ENCODE results near the gene PTPRN2.

- TF ChIP-seq ZNF768 (CRISPR knock-in tag; IDR thresholded peaks at IDR 0.05) (no peak), LBX2 (CRISPR knock-in tag; IDR thresholded peaks at IDR 0.05; ENCODE audit: borderline replicate concordance) (no peak), MED8 (CRISPR knock-in tag; IDR thresholded peaks at IDR 0.05; ENCODE audit: insufficient replicate concordance) (no peak), PHF21A (CRISPR knock-in tag; IDR thresholded peaks at IDR 0.05) (no peak), ZNF274 (CRISPR knock-in tag; IDR thresholded peaks at IDR 0.05) (no peak), NFYB (CRISPR knock-in tag; IDR thresholded peaks at IDR 0.05) (no peak), ETS1 (CRISPR knock-in tag; IDR thresholded peaks at IDR 0.05) (no peak), ZNF335 (CRISPR knock-in tag; IDR thresholded peaks at IDR 0.05) (no peak), CTCF (CRISPR knock-in tag; IDR thresholded peaks at IDR 0.05) (no peak), HHEX (CRISPR knock-in tag; IDR thresholded peaks at IDR 0.05) (no peak)
Observed at GRCh38 chr7:157976406-157976805, 611.2 kb downstream of the PTPRN2 start.
